ENCODE results near the gene KRT81.

DNA sequence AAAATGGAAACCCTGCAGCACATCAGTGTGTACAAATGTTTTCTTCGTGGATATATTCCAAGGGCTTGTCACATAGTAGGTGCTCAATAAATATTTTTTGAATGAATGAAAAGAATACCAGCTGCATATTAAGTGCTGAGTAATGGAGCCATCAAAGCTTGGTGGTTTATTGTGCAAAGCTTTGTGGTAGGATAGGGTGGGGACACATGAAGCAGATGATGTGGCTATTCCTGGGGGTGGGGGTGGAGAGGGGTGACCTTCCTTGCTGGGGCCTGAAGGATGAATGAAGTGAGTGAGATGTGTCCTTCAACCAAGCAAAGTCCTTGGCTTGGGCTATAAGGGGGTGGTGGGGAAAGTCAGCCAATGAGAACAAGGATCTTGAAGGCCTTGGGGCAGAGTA is 4.3 kb upstream of the KRT81 start:
- TF ChIP-seq CTCF (IDR thresholded peaks at IDR 0.05) (no peak), EZH2 (IDR thresholded peaks at IDR 0.05; ENCODE audit: borderline replicate concordance, insufficient read depth, low read depth, low read length, poor library complexity, severe bottlenecking) (no peak)
